PFSK-1 (cell line): ENCODE results near the gene BTBD9.

ENCODE experiments used
- POLR2AphosphoS5 ChIP-seq: IDR thresholded peaks from 2 replicates; pipeline ENCODE4 v1.6.1; 2012; ENCODE audit warnings: low read depth, mild to moderate bottlenecking, control low read depth, low read length, moderate library complexity
- REST ChIP-seq, 2 experiments: IDR thresholded peaks; 2 replicates each; pipeline versions ENCODE4 v1.6.1 to v1.8.0; 2011 to 2012; ENCODE audit warnings: low read depth in 2 of 2, low read length in 2 of 2, control low read depth in 1 of 2, inconsistent platforms in 1 of 2, mild to moderate bottlenecking in 1 of 2, moderate library complexity in 1 of 2; ENCODE audit not compliant: insufficient read depth in 1 of 2

GRCh38 chr6:38427492-38428210 lies 212.1 kb downstream of the BTBD9 start:
- TF ChIP-seq REST (IDR thresholded peaks at IDR 0.05; ENCODE audit: insufficient read depth in 1 of 2, low read depth in 2 of 2, low read length in 2 of 2), result no peak
- no peak for TF ChIP-seq POLR2AphosphoS5
